Liver (tissue), 3 donors: ENCODE data around the gene EFNB3.

ENCODE experiments used
- ATF3 ChIP-seq: IDR thresholded peaks from 2 replicates; pipeline ENCODE4 v1.6.1; 2016; ENCODE audit warnings: antibody characterized with exemption
- FOXA2 ChIP-seq: IDR thresholded peaks from 2 replicates; pipeline ENCODE4 v1.6.1; 2016; ENCODE audit warnings: antibody characterized with exemption
- GABPA ChIP-seq, 2 donors: IDR thresholded peaks in 1 of 2; conservative IDR thresholded peaks in 1 of 2; 2 replicates each; pipeline ENCODE4 v1.6.1; 2016; ENCODE audit warnings: antibody characterized with exemption in 2 of 2, mild to moderate bottlenecking in 1 of 2, moderate library complexity in 1 of 2
- NR2F2 ChIP-seq: IDR thresholded peaks from 2 replicates; pipeline ENCODE4 v1.6.1; 2016; ENCODE audit warnings: antibody characterized with exemption
- RAD21 ChIP-seq, 2 donors: IDR thresholded peaks; 2 replicates each; pipeline ENCODE4 v1.6.1; 2016; ENCODE audit warnings: antibody characterized with exemption in 2 of 2, mild to moderate bottlenecking in 2 of 2
- RXRA ChIP-seq, 2 donors: IDR thresholded peaks; 2 replicates each; pipeline ENCODE4 v1.6.1; 2017 to 2018; ENCODE audit warnings: antibody characterized with exemption in 2 of 2, mild to moderate bottlenecking in 1 of 2
- SP1 ChIP-seq: IDR thresholded peaks from 2 replicates; pipeline ENCODE4 v1.6.1; 2018; ENCODE audit warnings: antibody characterized with exemption, mild to moderate bottlenecking
- TAF1 ChIP-seq: conservative IDR thresholded peaks from 2 replicates; pipeline ENCODE4 v1.6.1; 2016; ENCODE audit warnings: antibody characterized with exemption, mild to moderate bottlenecking
- YY1 ChIP-seq: IDR thresholded peaks from 2 replicates; pipeline ENCODE4 v1.6.1; 2016; ENCODE audit warnings: antibody characterized with exemption, mild to moderate bottlenecking
- TF ChIP-seq, protein P1 (sequence below): fragments of 150-350 bp; IDR thresholded peaks from 2 replicates; pipeline ENCODE4 v1.5.1; 2017; ENCODE audit warnings: improper control_type of control experiment, low read depth, low read length; ENCODE audit not compliant: missing input control
- TF ChIP-seq, protein P2 (sequence below): IDR thresholded peaks from 2 replicates; pipeline ENCODE4 v1.6.1; 2016; ENCODE audit warnings: antibody characterized with exemption
- donor health status: healthy.
- donor health status: healthy.

- TF ChIP-seq, protein P1, sequence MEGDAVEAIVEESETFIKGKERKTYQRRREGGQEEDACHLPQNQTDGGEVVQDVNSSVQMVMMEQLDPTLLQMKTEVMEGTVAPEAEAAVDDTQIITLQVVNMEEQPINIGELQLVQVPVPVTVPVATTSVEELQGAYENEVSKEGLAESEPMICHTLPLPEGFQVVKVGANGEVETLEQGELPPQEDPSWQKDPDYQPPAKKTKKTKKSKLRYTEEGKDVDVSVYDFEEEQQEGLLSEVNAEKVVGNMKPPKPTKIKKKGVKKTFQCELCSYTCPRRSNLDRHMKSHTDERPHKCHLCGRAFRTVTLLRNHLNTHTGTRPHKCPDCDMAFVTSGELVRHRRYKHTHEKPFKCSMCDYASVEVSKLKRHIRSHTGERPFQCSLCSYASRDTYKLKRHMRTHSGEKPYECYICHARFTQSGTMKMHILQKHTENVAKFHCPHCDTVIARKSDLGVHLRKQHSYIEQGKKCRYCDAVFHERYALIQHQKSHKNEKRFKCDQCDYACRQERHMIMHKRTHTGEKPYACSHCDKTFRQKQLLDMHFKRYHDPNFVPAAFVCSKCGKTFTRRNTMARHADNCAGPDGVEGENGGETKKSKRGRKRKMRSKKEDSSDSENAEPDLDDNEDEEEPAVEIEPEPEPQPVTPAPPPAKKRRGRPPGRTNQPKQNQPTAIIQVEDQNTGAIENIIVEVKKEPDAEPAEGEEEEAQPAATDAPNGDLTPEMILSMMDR, result no peak
- TF ChIP-seq TAF1 (no peak), SP1 (no peak), YY1 (no peak), GABPA (IDR thresholded peaks at IDR 0.05 in 1 of 2, conservative IDR thresholded peaks at IDR 0.05 in 1 of 2) (no peak), ATF3 (no peak), NR2F2 (no peak), RXRA (IDR thresholded peaks at IDR 0.05) (no peak), FOXA2 (no peak), RAD21 (IDR thresholded peaks at IDR 0.05) (no peak)
- TF ChIP-seq, protein P2, sequence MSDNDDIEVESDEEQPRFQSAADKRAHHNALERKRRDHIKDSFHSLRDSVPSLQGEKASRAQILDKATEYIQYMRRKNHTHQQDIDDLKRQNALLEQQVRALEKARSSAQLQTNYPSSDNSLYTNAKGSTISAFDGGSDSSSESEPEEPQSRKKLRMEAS, result no peak
These were observed 560 bp downstream of the EFNB3 start for GRCh38 chr17:7705269-7706255.
